Diencephalon (tissue), 1 donor: Measurements from ENCODE around the gene GP5. TPM values are rescaled to one million over a fixed set of nuclear protein-coding genes. Genes with fewer than 3 reads are reported as not detected.

Source experiments
- total RNA-seq: library from RNA; depleted of rRNA; stranded (reverse); fragments of >200 nt; gene quantifications from one replicate; pipeline ENCODE4 v1.2.3, GENCODE V29; 2014

Gene GP5, protein sequence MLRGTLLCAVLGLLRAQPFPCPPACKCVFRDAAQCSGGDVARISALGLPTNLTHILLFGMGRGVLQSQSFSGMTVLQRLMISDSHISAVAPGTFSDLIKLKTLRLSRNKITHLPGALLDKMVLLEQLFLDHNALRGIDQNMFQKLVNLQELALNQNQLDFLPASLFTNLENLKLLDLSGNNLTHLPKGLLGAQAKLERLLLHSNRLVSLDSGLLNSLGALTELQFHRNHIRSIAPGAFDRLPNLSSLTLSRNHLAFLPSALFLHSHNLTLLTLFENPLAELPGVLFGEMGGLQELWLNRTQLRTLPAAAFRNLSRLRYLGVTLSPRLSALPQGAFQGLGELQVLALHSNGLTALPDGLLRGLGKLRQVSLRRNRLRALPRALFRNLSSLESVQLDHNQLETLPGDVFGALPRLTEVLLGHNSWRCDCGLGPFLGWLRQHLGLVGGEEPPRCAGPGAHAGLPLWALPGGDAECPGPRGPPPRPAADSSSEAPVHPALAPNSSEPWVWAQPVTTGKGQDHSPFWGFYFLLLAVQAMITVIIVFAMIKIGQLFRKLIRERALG
- under 0.01 TPM for total RNA-seq

DNA sequence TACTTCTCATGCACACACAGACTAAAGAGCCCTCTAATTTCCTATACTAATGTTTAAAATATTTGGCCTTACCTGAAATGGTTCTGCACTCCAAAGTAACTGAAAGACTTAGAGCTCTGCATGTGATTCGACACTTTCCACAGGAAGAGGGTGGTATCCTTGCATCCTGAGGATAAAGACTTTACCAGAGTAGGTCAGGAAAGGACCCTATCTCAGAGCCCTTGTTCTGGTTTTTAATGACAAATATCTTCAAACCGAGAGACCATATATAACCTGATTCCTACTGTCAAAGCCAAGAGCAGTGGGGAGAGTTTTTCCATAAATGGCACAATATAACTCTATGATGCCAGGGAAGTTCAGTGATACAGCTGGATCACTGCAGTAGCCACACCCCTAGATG lies at the start of gene GP5:
TSS of gene GP5 (minus strand) at position 101 of the 400 bp plus-strand sequence. CDS start 984 bp downstream, outside the sequence.

DNA sequence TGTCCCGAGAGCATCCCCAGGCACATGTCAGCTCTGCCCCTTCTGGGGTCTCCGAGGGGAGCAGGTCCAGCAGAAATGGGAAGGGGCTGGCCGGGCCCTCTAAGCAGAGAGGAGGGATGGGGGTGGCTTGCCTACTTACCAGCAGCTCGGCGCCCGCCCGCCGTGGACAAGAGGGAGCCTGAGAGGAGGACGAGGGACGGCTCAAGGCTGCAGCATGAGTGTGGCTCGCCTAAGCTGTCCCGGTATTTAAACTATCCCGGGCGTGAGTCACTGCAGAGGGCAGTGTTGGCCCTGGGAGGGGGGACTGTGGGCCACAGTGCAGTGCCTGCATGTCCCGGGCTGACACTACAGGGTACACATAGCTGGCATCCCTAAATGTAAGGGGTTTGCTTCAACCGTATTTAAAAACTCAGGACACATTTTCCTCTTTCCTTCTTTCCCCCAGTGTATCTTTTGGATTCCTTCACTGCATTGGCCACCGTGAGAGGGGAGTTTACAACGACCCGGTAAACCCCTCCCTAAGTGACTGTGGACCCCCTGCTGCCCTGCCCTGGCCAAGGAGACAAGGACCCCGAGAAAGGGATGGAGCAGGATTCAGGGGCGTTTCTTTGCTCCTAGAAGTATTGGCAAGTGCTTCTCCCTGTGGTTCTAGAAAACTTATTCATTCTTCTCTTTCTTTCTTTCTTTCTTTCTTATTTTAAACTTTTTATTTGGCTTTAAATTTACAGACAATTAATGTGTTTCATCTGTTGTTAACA lies 29.4 kb downstream of the GP5 start, which contains the start of gene LRRC15:
TSS of gene LRRC15 (minus strand) at position 222 of the 758 bp plus-strand sequence. CDS start 8,700 bp downstream, outside the sequence.

DNA sequence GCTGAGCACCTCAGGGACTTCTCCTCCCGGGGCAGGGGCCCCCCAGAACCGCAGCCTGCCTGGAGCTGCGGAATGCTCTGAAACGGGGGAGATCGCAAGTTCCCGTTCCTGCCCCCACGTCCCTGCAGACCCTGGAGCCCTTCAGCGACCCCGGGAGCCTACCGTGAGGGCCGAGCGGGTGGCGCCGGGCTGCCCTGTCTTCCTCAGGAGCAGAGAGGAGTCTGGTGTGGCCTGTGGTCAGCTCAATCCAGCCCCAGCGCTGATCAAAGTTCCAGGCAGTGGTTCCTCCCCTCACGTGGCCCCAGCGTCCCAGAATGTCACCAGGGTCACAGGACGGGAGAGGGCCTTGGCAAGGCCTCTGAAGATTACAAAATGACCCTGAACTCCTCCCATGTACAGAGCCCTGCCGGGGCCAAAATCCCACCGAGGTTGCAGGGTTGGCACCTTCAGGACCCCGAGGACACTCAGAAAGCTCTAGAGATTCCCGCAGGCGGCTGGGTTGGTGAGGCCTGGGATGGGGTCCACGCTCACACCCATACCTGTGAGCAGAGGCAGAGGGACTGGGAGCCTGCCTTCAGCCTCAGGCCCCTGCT lies 47.9 kb downstream of the GP5 start, which contains the start of gene CPN2:
TSS of gene CPN2 (minus strand) at position 249 of the 593 bp plus-strand sequence. CDS start 8,626 bp downstream, outside the sequence.

Other genes starting within 250 kb of the GP5 start
- gene CPN2, start 47.9 kb downstream of the GP5 start, total RNA-seq = not detected
- gene LRRC15, start 29.5 kb downstream of the GP5 start, total RNA-seq = not detected
- gene ATP13A3, start 87.7 kb upstream of the GP5 start, total RNA-seq = 120 TPM
- 26.1 TPM for gene TMEM44, start 234.2 kb upstream of the GP5 start, total RNA-seq